Endothelial cell of umbilical vein (primary cell): ENCODE measurements around the gene STX11. TPM values are rescaled to one million over a fixed set of nuclear protein-coding genes. Genes with fewer than 3 reads are reported as not detected.

Source experiments
- BruUV-seq: library from RNA; stranded (reverse); fragments of 400-500 nt; replicated peaks from 2 replicates; lab custom pipeline; 2021; lab: Mats Ljungman, UMichigan
- CTCF ChIA-PET: fragments of 300-600, 350-600 bp; sonication (Branson Sonifier 250); formaldehyde crosslinking; loops from one replicate; lab custom pipeline; 2021; ENCODE audit warnings: antibody characterized with exemption, inconsistent platforms; lab: Charles Lee
- POLR2A ChIA-PET: fragments of 300-600, 350-600 bp; sonication (Branson Sonifier 250); formaldehyde crosslinking; loops from one replicate; lab custom pipeline; 2021; ENCODE audit warnings: antibody characterized with exemption, inconsistent platforms; lab: Charles Lee
- DNase-seq: peaks from one replicate; pipeline ENCODE4 v3.0.0-alpha.2; 2011; ENCODE audit warnings: low read depth, low spot score
- FAIRE-seq: peaks from 2 replicates; lab custom pipeline; 2011; peaks lifted over from hg19 to GRCh38; lab: Jason Lieb, UNC
- H2AFZ ChIP-seq: 2 replicates; pipeline ENCODE4 v1.6.0; 2012; ENCODE audit warnings: low read depth, low read length, control low read depth, inconsistent platforms
- H3K27ac ChIP-seq: 2 replicates; pipeline ENCODE4 v1.5.1; 2011; ENCODE audit warnings: low read depth, mild to moderate bottlenecking, control low read depth, low read length, moderate library complexity; ENCODE audit not compliant: insufficient read depth
- H3K27me3 ChIP-seq, 2 experiments: 2 replicates each; pipeline versions ENCODE4 v1.6.0 to v1.6.1; 2011; ENCODE audit warnings: low read length in 2 of 2, mixed read lengths in 1 of 2; ENCODE audit not compliant: control insufficient read depth in 2 of 2, insufficient read depth in 2 of 2
- H3K36me3 ChIP-seq, 2 experiments: 2 replicates in 1 of 2; 3 replicates in 1 of 2; pipeline ENCODE4 v1.5.1; 2011; ENCODE audit warnings: low read length in 2 of 2, mild to moderate bottlenecking in 1 of 2, moderate library complexity in 1 of 2; ENCODE audit not compliant: control insufficient read depth in 2 of 2, insufficient read depth in 2 of 2; ENCODE audit errors: extremely low read depth in 1 of 2
- H3K4me1 ChIP-seq: 3 replicates; pipeline ENCODE4 v1.5.1; 2011; ENCODE audit warnings: mild to moderate bottlenecking, low read length; ENCODE audit not compliant: control insufficient read depth, insufficient read depth; ENCODE audit errors: extremely low read depth
- H3K4me2 ChIP-seq: 2 replicates; pipeline ENCODE4 v1.6.1; 2011; ENCODE audit warnings: low read length, control low read depth, mixed read lengths; ENCODE audit not compliant: insufficient read depth
- H3K4me3 ChIP-seq, 3 experiments: fragments of 200-600 bp in 1 of 3; sonication (generic), shearing (Covaris generic) in 1 of 3; replicated peaks in 1 of 3; 2 replicates each; pipeline ENCODE4 v1.5.1; 2011 to 2016; ENCODE audit warnings: control low read depth in 3 of 3, low read length in 3 of 3, mild to moderate bottlenecking in 2 of 3, inconsistent platforms in 1 of 3, low read depth in 1 of 3, moderate library complexity in 1 of 3; ENCODE audit not compliant: insufficient read depth in 1 of 3
- H3K79me2 ChIP-seq: 2 replicates; pipeline ENCODE4 v1.6.0; 2012; ENCODE audit warnings: low read length, inconsistent platforms; ENCODE audit not compliant: control insufficient read depth, insufficient read depth
- H3K9ac ChIP-seq: replicated peaks from 2 replicates; pipeline ENCODE3; 2011; ENCODE audit warnings: low read length, control low read depth; ENCODE audit not compliant: insufficient read depth; ENCODE audit errors: extremely low read depth
- H3K9me1 ChIP-seq: replicated peaks from 3 replicates; pipeline ENCODE4 v1.6.0; 2011; ENCODE audit warnings: mild to moderate bottlenecking, low read length; ENCODE audit not compliant: control insufficient read depth, insufficient read depth; ENCODE audit errors: extremely low read depth
- H3K9me3 ChIP-seq: replicated peaks from 2 replicates; pipeline ENCODE4 v1.5.1; 2012; ENCODE audit warnings: low read length, inconsistent platforms; ENCODE audit not compliant: control insufficient read depth, insufficient read depth
- H4K20me1 ChIP-seq: replicated peaks from 2 replicates; pipeline ENCODE3; 2011; ENCODE audit warnings: mild to moderate bottlenecking, low read length; ENCODE audit not compliant: control insufficient read depth, insufficient read depth; ENCODE audit errors: extremely low read depth
- GATA2 ChIP-seq: IDR thresholded peaks from 2 replicates; pipeline ENCODE4 v1.7.0; 2011; ENCODE audit warnings: low read depth, mild to moderate bottlenecking, moderate library complexity, mixed read lengths, low read length; ENCODE audit not compliant: insufficient read length, insufficient read depth
- MYC ChIP-seq: IDR thresholded peaks from one replicate; pipeline ENCODE4 v1.6.1; 2011; ENCODE audit warnings: mild to moderate bottlenecking, low read depth, low read length
- dilution Hi-C: fragments of 300-500 bp; cut with MboI; formaldehyde crosslinking; loops from one replicate; pipeline ENCODE4 v1.15.0; 2019; ENCODE audit warnings: low sequenced_read_pairs; ENCODE audit not compliant: extremely low pct_ligation_motif_present
- intact Hi-C: fragments of 100-400 bp; cut with micrococcal nuclease; formaldehyde crosslinking; loops from one replicate; pipeline ENCODE4 v1.10.0; 2022
- polyA plus RNA-seq, 4 experiments: library from polyadenylated mRNA; depleted of rRNA in 3 of 4; stranded (reverse) in 3 of 4; unstranded in 1 of 4; fragments of >200 nt; gene quantifications; 2 replicates each; pipeline versions ENCODE4 v1.2.1 to v1.2.3, GENCODE V29; 2011 to 2012; ENCODE audit warnings: missing spikeins in 1 of 4
- total RNA-seq: library from RNA; stranded (reverse); gene quantifications from 2 replicates; pipeline ENCODE4 v1.2.3, GENCODE V29; 2021
- TF ChIP-seq, protein P1 (sequence below), 2 donors: IDR thresholded peaks; 1 replicate in 1 of 2; 2 replicates in 1 of 2; pipeline ENCODE4 v1.5.1; 2011; ENCODE audit warnings: low read length in 2 of 2, mild to moderate bottlenecking in 2 of 2, moderate library complexity in 2 of 2, control low read depth in 1 of 2, inconsistent platforms in 1 of 2, low read depth in 1 of 2; ENCODE audit not compliant: insufficient read depth in 1 of 2; ENCODE audit errors: extremely low read depth in 1 of 2

The STX11 gene
- total and polyA plus RNA-seq, 2 donors (not counting 3 experiments of a cell fraction or from before 2014, with no cell fraction given), result 4.7 to 8.9 TPM

DNA sequence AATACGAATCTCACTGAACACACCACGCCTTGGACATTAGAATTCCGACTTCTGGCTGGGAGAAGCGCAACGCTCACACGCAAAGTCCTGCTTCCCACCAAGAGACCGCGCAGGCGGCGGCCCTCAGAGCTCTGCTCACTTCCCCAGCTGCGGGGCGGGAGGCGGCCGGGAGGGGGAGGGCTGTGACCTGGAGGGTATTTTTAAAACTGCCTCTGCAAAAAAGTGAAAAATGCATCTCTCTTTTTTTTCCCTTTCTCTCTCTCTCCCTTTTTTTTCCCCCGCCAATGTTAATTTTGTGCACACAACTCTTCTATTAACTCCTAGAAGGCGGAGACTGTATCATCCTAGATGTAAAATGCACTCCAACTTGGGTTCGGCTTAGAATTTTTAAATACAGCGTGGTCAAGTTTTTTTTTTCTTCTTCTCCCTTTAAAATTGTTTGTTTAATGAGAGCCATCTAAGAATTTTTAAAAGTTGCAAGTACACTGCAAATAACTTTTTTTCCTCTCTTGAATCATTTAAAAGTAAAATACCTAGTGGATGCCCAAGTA, 66.4 kb downstream of the STX11 start:
- no TSS peak for BruUV-seq
- no peaks in the 10 kb centered on the region for H3K9me1 ChIP-seq
- ChIA-PET CTCF (interaction anchor here (0.6 to 1.8 kb wide), 29 partner anchors 10 to 265 kb away, joined by 3 to 32 read pairs (median 3); partner anchors contain the start of genes STX11 and UTRN), POLR2A (interaction anchor here (0.6 to 1.0 kb wide), 4 partner anchors 48 to 112 kb away, joined by 3 to 5 read pairs (median 3); no protein-coding TSS in a partner anchor)
- DNase-seq (no peak), FAIRE-seq (peak; percentile 94)
- no peak overlapping the region for H3K27ac ChIP-seq
- no peaks in the 10 kb centered on the region for H4K20me1 ChIP-seq
- no peaks in the 10 kb centered on the region for H3K27me3 ChIP-seq
- dilution Hi-C loops (no loop called here), intact Hi-C loops (loop anchor here (1.0 to 2.0 kb wide), 13 partner anchors 26 to 642 kb away; partner anchors contain the start of genes SF3B5, STX11 and UTRN)
- TF ChIP-seq MYC, result no peak
- TF ChIP-seq, protein P1, sequence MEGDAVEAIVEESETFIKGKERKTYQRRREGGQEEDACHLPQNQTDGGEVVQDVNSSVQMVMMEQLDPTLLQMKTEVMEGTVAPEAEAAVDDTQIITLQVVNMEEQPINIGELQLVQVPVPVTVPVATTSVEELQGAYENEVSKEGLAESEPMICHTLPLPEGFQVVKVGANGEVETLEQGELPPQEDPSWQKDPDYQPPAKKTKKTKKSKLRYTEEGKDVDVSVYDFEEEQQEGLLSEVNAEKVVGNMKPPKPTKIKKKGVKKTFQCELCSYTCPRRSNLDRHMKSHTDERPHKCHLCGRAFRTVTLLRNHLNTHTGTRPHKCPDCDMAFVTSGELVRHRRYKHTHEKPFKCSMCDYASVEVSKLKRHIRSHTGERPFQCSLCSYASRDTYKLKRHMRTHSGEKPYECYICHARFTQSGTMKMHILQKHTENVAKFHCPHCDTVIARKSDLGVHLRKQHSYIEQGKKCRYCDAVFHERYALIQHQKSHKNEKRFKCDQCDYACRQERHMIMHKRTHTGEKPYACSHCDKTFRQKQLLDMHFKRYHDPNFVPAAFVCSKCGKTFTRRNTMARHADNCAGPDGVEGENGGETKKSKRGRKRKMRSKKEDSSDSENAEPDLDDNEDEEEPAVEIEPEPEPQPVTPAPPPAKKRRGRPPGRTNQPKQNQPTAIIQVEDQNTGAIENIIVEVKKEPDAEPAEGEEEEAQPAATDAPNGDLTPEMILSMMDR (IDR thresholded peaks at IDR 0.05; ENCODE audit: extremely low read depth in 1 of 2, insufficient read depth in 1 of 2, low read depth in 1 of 2, low read length in 2 of 2), result peak in 1 of 2 donors; percentile 25
- peaks cover 14% of the 10 kb centered on the region for H3K4me1 ChIP-seq
- peak overlapping the region; percentile 20 for H3K9ac ChIP-seq
- H3K79me2 ChIP-seq, result no peaks in the 10 kb centered on the region
- peak overlapping the region; percentile 37 for H2AFZ ChIP-seq
- H3K36me3 ChIP-seq, result no peaks in the 10 kb centered on the region
- H3K4me2 ChIP-seq, result peak overlapping the region; percentile 77
- no peaks in the 10 kb centered on the region for H3K9me3 ChIP-seq
- H3K4me3 ChIP-seq, result peak overlapping the region; percentile 38 to 56 (median 45)

DNA sequence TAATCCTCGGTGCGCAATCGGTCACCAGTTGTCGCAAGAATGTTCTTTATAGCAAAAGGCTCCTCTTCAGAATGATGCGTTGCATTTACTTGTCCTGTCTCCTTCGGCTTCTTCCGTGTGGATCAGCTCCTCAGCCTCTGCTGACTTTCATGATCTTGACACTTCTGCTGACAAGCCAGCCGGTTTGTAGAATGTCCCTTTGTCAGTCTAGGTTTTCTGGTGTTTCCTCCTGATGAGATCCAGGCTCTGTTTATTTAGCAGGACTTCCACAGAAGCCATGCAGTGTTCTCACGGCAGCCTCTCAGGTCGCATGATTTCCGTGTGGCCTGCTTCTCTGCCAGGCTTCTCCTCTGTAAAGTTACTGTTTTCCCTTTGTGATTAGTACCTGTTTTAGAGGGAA, 66.9 kb downstream of the STX11 start:
- H3K9ac ChIP-seq, result peak overlapping the region; percentile 20
- dilution Hi-C loops (no loop called here), intact Hi-C loops (loop anchor here (2.0 kb wide), 1 partner anchor 642 kb away; no protein-coding TSS in a partner anchor)
- H3K27me3 ChIP-seq, result no peaks in the 10 kb centered on the region
- DNase-seq (peak; percentile 11), FAIRE-seq (no peak)
- H4K20me1 ChIP-seq, result no peaks in the 10 kb centered on the region
- no peaks in the 10 kb centered on the region for H3K9me3 ChIP-seq
- ChIA-PET CTCF (interaction anchor here (0.8 to 2.6 kb wide), 16 partner anchors 9 to 264 kb away, joined by 3 to 96 read pairs (median 4); no protein-coding TSS in a partner anchor), POLR2A (interaction anchor here (0.6 kb wide), 1 partner anchor 101 kb away, joined by 5 read pairs; no protein-coding TSS in a partner anchor)
- TF ChIP-seq GATA2, result no peak
- no peaks in the 10 kb centered on the region for H3K79me2 ChIP-seq
- H3K4me3 ChIP-seq, result peak overlapping the region in 1 of 3 experiments; percentile 56
- BruUV-seq, result no TSS peak
- peaks cover 14% of the 10 kb centered on the region for H3K4me1 ChIP-seq
- no peaks in the 10 kb centered on the region for H3K36me3 ChIP-seq
- peak overlapping the region; percentile 44 for H2AFZ ChIP-seq
- peak overlapping the region; percentile 77 for H3K4me2 ChIP-seq
- no peaks in the 10 kb centered on the region for H3K9me1 ChIP-seq
- H3K27ac ChIP-seq, result no peak overlapping the region
